ENCODE data around the gene SH3BP4.

Gene SH3BP4

DNA sequence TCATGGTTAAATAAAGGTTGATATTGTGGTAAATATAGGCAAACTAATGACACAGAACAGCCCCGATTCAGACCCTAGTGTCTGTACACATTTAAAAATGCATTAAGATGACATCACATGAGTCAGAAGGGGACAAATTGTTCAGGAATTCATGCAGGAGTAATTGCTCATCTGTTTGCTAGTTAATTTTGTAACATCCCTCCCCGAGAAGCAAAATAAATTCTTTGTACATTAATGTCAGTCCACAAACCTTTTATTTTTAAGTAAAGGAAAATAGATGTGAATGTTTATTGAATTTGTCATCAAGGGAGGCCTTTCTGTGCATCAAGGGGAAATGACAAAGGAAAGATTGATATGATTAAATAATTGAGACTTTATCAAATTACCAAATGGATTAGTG, 69.9 kb downstream of the SH3BP4 start:
- FAIRE-seq = no peak

DNA sequence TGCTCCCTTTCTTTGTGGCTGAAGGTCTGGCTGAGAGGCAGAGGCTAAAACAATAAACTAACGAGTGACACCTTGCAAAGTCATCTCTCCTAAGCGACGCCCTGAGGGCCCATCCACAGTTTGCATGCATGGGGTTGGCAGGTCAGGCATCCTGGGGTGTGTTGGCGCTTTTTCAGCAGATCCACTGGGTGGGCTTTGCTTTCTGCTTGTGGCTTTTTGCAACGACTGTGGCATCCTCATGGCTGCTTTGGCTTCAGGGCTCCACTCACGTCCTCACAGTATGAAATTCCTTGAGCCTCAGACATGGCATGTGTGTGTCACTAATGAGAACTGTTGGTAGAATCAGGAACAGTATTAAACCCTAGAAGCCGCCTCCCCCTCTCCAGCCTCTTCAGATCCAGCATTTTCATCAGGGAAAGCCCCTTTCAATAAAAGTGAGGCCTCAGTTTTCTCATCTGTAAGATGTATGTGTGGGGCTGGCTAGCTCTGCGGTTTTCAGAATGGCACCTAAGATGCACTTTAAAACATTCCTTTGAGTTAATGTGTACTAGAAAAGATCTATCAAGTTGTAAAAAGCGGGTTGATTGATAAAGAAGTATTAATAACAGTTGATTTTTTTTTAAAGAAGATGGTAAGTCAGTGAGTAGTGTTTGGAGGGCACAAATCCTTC, 72.5 kb downstream of the SH3BP4 start:
- FAIRE-seq = no peak

DNA sequence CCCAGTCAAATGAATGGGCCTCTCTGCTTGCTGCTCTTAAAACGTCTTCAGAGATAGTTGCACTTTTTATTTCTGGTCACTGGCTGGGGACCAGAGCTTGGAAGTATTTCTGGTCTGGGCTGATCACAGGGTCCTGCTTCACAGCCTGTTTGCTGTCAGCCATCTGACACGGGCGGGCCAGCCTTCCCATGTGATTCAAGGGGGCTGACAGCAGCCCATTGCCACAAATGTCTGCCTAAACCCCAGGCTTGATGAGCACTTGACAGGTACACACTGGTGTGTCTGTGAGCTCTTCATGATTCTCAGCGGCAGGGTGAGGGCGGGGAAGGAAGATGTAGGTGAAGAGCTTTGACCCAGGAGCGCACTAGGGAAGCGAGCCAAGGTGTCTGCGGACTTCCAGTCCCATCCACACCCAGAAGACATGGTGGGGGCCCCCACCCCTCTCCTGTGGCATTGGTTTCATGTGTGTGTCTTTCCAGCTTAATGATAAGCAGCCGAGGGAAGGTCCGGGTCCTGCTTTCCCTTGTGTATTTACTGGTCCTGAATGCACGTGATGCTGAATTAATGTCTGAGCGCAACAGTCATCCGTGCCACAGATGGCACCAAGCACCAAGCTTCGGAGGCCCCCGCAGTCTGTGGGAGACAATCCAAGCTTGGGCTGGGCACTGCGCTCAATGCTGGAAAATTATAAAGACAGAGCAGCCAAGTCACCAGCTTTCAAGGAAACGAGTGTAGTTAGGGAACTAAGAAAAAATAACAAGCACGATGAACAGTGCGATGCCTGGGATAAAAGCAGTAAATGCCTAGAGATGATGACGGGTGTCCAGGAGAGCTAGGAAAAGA, 73.3 kb downstream of the SH3BP4 start:
- no peak for FAIRE-seq

DNA sequence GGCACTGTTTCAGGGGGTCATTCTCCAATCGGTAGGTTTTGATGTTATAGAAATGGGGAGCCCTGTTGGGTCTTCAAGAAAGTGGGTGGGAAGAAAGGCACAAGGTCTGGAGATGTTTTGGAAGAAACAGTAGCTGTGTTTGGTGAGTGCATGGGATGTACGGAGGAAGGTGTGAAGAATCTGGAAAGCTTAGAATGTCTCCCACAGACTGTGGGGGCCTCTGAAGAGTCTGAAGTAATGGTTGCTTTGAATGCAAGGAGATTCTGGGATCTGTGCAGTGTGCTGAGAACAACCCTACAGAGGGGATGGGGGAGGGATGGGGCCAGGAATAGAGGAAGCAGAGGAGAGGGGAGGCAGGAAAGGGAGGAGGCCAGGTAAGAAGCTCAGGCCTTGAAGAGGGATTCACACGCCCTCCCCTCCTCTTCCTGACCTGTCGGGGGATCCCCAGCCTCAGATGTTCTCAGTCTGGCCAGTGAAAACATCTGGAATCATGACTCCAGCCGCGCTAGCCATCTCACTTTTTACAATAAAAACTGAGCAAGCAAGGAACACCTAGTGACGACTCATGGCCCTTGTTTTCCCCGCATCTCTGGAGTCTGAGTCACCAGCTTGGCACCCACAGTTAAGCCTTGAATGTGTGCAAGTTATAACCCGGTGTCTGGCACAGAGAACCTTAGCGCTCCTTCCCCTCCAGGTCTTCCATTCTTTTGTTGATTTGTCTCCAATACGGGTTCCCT, 74.2 kb downstream of the SH3BP4 start:
- no peak for FAIRE-seq

DNA sequence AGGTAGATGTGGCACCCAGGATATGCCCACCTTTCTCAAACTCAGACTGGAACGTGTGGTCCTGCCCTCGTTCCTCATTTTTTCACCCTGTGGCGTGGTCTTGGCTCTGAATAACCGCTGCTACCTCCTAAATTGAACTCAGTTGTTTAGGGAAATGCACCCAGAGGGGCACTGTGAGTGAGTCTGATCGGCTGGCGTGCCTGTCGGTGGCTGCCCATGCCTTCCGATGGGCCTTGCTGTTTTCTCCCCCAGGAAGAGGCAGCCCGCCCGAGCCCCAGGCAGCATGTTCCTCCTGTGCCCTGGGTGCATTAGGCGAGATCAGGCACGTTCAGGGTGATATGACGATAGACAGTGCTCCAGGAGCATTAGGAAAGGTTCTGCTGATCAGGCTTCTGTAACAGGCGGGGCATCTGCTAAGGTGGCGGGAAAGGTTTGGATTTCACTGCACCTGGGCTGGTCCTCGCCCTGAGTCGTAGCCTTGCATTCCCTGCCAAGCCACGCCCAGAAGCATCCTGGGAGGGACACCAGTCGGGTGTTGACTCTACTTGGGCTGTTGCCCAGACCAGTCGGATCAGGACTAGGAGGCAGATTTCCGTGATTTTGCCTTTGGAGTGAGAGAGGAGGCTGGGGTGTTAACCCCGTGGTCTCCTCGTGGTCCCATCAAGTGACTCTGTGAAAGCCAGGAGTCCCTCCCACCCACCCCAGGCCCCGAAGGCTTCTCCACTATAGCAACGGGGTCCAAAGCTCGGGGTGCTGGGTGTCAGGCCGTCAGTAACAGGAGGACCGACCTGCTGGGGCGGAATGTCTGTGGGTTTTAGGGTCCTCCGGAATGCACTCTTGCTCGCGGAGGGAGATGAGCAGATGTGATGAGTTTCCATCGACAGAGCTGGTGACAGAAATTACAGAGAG, 75.1 kb downstream of the SH3BP4 start:
- FAIRE-seq = no peak

DNA sequence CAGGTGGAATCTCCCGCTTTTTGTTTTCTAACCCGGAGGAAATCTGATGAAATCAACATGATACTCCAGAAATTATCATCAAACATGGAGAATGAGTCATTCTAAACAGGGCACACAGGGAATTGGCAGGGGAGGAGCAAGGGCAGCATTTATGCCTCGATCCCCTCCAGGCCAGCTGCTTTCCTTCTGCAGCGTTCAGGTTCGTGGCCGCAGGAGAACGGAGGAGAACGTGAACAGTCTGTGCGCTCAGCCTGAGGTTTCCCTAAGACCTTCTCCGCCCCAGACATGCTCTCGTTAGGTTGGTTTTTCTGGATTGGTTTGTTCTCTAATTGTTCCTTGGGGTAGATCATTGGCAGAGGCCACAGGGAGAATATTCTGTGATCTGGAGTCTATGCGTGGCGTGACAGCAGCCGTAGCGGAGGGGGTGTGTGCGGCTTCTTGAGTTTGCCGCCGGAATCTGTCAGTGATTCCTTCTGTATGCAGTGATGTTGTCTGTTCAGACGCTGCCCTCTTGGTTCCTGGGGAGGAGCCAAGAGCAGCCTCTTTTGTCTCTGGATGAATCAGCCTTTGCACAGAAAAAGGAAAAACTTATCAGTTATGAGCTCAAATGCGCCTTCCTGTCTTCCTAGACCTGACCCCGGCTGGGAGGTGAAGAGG, 75.9 kb downstream of the SH3BP4 start:
- FAIRE-seq = no peak

DNA sequence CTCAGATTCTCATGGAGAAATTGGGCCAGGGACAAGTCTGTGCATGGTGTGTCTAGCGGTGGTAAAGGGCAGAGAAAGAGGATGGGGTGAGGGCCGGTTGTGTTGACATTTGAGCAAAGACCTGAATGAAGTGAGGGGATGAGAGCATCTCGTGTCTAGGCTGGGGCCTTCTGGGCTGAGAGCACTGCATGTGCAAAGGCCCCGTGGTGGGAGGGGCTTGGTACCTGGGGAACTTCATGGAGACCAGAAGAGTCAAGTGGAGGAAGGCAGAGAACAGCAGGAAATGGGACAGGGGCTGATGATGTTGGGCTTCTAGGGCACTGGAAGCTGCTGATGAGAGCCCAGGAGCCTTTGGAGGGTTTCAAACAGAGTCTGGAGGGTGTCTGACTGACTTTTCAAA, 76.8 kb downstream of the SH3BP4 start:
- FAIRE-seq = no peak

DNA sequence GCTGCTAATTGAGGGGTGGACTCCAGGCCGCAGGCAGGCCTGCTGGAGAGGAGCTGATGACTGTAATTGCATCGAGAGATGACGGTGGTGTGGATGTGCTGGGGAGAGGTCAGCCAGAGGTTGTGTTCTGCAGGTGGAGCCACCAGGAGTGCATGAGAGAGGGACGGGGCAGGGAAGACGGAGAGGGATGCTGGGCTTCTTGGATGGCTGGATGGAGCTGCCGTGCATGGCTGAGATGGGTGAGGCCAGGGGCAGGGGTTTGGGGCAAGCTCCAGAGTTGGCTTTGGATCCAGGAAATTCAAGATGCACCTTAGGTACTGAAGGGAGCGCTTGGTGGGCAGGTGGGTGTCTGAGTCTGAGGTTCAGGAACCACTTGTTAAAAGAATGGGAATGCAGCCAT, 77.2 kb downstream of the SH3BP4 start:
- FAIRE-seq = no peak

DNA sequence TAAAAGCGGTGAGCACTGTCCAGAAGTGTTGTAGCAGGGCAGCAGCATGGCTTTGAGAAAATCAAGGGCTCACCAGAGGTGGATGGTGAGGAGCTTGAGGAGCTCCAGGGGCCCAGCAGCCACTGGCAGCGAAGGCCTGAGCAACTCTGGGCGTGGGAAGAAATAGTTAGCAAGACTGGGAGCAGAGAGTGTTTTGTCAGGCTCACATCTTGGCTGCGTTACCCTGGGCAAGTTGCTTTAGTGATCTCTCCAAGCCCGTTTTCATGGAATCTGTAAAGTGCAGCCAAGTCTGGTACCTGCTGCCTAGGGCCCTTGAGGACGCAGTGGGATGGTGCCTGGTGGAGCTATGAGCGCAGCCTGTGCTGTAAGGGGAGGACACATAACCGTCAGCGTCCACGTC, 78.3 kb downstream of the SH3BP4 start:
- no peak for FAIRE-seq

DNA sequence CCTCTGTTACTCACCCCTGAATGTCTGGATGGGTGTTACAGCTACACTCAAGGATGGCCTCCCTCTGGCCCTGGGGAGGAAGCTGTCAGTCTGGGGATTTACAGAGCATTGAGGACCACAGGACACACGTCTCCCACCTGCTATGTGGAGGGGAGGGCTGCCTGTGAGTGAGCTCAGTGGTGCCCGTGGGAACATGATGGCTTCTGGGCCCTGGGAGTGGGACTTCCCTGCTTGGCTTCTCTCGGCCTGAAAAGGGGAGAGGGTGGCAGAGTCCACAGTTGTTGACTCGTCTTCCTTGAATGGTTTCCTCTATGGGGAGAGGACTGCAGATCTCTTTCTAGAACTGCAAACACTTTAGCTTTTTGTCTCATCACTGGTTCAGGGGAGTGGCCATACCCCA, 79.1 kb downstream of the SH3BP4 start:
- FAIRE-seq = no peak

DNA sequence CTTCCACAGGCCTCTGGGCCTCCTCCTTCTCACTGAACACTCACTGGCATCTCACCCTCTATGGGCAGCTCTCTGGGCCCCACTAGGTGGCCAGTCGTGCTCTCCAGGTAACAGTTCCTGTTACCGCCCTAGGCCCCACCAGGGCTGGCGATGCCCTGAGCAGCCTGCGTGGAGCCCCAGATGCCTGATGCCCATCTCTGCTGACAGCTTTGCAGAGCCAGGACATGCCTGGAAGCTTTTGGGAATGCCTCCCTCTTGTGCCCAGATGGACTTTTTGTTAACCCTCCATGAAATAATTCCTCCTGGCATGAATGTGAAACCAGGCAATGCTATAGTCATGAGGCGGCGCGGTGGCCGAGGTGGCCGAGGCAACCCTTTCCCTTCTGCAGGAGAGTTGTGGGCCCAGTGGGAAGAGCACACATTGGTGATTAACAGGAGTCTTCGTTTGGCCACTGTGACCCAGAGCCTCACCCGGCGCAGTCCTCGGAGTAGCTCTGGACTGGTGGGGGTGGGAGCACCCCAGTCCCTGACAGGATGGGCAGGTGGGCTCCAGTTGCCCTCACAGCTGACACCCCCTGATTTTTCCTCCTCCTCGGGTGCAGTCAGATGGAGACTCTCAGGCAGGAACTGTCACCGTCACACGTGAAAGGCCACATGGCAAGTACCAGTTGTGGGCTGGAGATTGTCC, 80.0 kb downstream of the SH3BP4 start:
- no peak for FAIRE-seq

DNA sequence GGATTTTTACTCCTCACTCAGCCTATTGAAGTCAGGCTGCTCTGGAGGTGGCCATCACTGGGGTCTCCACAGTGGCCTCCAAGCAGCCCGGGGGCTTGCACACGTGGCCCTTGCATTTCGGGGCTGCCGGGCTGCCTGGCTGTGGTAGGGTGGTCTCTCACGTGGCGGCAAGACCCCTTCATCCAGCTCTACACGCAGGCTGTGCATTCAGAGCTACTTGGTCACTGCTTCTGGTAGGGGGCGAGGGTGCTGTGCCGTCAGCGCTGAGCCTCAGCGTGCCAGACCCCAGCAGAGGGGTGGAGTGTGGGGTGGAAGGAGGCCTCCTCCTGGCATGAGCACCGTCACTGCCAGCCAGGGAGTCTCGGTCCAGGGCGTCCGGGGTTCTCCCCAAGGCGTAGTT, 80.6 kb downstream of the SH3BP4 start:
- no peak for FAIRE-seq

DNA sequence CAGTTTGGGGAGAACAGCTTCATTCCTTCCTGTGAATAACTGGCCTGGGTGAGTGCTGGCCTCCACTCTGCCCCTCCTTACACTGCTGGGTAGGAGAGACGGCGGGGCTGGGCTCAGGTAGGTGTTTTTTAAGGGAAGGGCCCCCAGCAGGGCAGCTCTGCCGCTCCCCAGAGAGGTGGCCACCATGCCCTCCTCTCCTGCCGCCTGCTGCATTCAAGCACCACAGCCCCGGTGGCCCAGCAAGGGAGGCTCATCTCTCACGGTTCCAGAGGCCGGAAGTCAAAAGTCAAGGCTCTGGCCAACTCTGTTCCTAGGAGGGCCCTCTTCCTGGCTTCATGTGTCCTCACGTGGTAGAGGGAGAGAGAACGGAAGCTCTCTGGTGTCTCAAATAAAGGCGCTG, 81.1 kb downstream of the SH3BP4 start:
- FAIRE-seq = no peak

DNA sequence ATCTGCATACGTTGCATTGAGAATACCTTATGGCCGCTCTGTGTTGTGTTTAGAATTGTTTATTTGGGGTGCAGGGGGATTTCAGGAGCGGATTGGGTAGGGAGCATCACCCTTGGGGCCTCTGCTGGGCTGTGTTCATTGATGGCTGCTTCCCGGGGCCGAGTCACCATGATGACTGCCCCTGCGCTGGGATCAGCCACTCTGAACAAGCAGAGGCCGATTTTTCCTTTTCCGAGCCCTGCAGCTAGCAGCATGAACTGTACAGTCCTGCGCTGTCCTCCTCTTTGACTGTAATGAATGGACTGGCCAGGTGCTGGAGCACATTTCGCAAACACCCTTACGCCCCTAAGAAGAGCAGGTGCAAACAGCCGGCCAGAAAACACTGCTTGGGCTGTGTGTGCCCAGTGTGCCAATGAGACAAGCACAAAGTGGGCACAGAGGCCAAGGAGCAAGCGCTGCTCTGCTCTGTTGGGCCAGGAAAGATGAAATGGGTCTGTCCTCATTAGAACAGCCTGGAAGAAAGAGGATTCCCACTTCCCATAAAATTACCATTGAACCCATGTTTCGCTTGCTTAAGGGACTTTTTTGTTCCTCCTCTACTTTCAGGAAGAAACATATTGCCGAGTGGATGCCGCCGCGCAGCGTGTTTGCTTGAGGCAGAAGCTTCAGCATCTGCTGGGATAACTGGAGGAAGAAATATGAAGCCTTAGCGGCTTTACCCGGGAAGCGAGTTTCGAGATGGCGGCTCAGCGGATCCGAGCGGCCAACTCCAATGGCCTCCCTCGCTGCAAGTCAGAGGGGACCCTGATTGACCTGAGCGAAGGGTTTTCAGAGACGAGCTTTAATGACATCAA, 82.7 kb downstream of the SH3BP4 start:
- FAIRE-seq = no peak

DNA sequence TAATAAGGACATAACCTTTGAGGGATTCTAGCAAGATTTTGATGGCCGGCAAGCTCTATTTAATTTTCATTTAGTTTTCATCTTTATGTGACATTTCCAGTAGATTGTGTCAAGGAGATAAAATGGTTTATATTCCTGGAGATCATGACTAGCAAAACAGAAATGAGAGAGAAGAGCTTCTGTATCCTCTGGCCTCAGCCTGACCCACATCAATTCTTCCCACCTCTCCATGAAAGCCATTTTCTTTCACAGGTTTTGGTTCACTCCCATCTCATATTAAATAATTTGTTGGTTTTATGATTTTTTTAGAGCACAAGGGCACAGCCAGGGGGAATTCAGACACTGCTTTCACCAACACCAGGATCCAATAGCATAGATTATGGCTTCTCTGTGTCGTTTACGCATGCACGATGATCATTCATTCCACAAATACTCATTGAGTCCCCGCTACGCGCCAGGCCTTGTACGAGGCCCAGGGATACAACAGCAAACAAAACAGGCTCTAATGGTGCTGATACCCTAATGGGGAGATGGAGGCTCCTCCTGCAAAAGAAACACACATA, 85.9 kb downstream of the SH3BP4 start:
- FAIRE-seq = no peak

DNA sequence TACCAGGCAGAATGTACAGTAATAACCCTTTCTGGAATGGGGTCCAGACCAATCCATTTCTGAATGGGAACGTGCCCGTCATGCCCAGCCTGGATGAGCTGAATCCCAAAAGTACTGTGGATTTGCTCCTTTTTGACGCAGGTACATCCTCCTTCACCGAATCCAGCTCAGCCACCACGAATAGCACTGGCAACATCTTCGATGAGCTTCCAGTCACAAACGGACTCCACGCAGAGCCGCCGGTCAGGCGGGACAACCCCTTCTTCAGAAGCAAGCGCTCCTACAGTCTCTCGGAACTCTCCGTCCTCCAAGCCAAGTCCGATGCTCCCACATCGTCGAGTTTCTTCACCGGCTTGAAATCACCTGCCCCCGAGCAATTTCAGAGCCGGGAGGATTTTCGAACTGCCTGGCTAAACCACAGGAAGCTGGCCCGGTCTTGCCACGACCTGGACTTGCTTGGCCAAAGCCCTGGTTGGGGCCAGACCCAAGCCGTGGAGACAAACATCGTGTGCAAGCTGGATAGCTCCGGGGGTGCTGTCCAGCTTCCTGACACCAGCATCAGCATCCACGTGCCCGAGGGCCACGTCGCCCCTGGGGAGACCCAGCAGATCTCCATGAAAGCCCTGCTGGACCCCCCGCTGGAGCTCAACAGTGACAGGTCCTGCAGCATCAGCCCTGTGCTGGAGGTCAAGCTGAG, 89.6 kb downstream of the SH3BP4 start:
- no peak for FAIRE-seq

DNA sequence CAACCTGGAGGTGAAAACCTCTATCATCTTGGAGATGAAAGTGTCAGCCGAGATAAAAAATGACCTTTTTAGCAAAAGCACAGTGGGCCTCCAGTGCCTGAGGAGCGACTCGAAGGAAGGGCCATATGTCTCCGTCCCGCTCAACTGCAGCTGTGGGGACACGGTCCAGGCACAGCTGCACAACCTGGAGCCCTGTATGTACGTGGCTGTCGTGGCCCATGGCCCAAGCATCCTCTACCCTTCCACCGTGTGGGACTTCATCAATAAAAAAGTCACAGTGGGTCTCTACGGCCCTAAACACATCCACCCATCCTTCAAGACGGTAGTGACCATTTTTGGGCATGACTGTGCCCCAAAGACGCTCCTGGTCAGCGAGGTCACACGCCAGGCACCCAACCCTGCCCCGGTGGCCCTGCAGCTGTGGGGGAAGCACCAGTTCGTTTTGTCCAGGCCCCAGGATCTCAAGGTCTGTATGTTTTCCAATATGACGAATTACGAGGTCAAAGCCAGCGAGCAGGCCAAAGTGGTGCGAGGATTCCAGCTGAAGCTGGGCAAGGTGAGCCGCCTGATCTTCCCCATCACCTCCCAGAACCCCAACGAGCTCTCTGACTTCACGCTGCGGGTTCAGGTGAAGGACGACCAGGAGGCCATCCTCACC, 90.2 kb downstream of the SH3BP4 start:
- FAIRE-seq = no peak

DNA sequence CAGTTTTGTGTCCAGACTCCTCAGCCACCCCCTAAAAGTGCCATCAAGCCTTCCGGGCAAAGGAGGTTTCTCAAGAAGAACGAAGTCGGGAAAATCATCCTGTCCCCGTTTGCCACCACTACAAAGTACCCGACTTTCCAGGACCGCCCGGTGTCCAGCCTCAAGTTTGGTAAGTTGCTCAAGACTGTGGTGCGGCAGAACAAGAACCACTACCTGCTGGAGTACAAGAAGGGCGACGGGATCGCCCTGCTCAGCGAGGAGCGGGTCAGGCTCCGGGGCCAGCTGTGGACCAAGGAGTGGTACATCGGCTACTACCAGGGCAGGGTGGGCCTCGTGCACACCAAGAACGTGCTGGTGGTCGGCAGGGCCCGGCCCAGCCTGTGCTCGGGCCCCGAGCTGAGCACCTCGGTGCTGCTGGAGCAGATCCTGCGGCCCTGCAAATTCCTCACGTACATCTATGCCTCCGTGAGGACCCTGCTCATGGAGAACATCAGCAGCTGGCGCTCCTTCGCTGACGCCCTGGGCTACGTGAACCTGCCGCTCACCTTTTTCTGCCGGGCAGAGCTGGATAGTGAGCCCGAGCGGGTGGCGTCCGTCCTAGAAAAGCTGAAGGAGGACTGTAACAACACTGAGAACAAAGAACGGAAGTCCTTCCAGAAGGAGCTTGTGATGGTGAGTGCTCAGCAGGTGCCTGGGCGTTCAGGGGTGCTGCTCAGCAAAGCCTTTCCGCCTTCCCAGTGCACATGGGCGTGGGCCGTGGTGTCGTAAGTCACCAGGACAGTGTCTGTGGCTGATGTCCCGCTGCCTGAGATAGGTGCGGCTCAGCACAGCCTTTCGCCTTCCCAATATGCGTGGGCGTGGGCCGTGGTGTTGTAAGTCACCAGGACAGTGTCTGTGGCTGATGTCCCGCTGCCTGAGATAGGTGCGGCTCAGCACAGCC, 91.0 kb downstream of the SH3BP4 start:
- FAIRE-seq = no peak

All from G401.6 (cell line).